22Rv1 (cell line): ENCODE measurements around the gene CLDN11.

Experiments used
- CTCF ChIP-seq: fragments of 450-650 bp; IDR thresholded peaks from 2 replicates; pipeline ENCODE4 v1.5.1; 2017; ENCODE audit warnings: mild to moderate bottlenecking
- ZFX ChIP-seq: fragments of 450-650 bp; IDR thresholded peaks from 2 replicates; pipeline ENCODE4 v1.6.1; 2017; ENCODE audit warnings: antibody characterized with exemption, borderline replicate concordance

GRCh38 chr3:170421758-170422157 is 3.1 kb downstream of the CLDN11 start:
- no peak for TF ChIP-seq CTCF
- TF ChIP-seq ZFX: no peak
